ENCODE data around the gene SOCS7. TPM values are rescaled to one million over a fixed set of nuclear protein-coding genes. Genes with fewer than 3 reads are reported as not detected.

Gene SOCS7
- total RNA-seq, 2 donors from 2014 or later, result 11.4 to 15.3 TPM

DNA sequence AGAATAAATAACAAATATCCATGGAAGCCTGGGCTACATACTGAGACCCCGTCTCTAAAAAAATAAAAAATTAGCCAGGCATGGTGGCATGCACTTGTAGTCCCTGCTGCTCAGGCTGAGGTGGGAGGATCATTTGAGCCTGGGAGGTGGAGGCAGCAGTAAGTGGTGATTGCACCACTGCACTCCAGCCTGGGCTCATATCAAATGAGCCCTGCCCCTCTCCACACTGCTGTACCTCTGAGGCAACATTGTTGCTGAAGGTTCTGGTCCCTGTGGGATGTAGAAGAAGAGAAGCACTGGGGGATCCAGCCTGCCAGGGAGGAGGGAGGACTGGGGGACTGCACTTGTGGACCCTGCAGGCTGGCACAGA, 65.2 kb downstream of the SOCS7 start:
- peaks cover 29% of the 10 kb centered on the region for H3K27me3 ChIP-seq
- no peak overlapping the region for H3K4me3 ChIP-seq
- peaks cover 9% of the 10 kb centered on the region for H3K4me1 ChIP-seq
- no peak overlapping the region for H3K9ac ChIP-seq (ENCODE audit: low read depth in 2 of 2, low read length in 2 of 2)
- no peaks in the 10 kb centered on the region for H3K9me3 ChIP-seq
- TF ChIP-seq, protein P1, sequence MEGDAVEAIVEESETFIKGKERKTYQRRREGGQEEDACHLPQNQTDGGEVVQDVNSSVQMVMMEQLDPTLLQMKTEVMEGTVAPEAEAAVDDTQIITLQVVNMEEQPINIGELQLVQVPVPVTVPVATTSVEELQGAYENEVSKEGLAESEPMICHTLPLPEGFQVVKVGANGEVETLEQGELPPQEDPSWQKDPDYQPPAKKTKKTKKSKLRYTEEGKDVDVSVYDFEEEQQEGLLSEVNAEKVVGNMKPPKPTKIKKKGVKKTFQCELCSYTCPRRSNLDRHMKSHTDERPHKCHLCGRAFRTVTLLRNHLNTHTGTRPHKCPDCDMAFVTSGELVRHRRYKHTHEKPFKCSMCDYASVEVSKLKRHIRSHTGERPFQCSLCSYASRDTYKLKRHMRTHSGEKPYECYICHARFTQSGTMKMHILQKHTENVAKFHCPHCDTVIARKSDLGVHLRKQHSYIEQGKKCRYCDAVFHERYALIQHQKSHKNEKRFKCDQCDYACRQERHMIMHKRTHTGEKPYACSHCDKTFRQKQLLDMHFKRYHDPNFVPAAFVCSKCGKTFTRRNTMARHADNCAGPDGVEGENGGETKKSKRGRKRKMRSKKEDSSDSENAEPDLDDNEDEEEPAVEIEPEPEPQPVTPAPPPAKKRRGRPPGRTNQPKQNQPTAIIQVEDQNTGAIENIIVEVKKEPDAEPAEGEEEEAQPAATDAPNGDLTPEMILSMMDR (IDR thresholded peaks at IDR 0.05), result no peak
- no peak overlapping the region for H3K27ac ChIP-seq
- no peaks in the 10 kb centered on the region for H3K36me3 ChIP-seq
- DNase-seq, result no peak
- intact Hi-C loops (cut with DNase I), result no loop called here

DNA sequence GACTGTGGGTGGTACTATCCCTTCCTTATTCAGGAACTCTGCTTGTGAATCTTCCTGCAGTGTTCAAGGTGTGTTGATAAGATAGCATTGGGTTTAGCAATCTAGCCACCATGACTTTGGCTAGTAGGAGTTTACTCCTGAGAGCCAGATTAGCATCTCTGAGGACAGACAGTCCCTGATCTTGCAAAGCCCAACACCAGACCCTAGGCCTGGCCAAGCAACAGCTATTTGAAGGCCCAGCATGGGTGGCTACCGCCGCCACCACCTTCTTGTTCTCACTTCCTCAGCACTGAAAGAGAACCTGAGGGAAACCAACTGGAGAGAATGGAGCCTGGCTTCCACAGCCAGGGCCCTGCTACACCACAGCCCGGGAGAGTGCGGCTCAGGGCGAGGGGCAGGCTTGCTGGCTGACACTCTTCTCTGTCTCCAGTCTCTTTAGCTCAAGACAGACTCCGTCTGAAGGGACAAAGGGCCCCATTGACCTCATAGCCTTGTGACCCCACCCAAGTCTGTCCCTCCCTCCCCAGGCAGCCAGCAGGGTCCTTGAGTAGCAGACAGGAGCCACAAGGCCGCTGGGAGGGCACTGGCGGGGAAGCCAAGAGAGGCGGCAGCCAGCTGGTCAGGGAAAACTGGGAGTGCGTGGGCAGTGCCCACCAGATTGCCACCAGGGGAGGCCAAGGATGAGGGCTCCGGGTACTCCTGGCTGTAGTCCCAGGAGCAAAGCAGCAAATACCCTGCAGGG, 65.7 kb downstream of the SOCS7 start:
- H3K4me3 ChIP-seq, result no peak overlapping the region

DNA sequence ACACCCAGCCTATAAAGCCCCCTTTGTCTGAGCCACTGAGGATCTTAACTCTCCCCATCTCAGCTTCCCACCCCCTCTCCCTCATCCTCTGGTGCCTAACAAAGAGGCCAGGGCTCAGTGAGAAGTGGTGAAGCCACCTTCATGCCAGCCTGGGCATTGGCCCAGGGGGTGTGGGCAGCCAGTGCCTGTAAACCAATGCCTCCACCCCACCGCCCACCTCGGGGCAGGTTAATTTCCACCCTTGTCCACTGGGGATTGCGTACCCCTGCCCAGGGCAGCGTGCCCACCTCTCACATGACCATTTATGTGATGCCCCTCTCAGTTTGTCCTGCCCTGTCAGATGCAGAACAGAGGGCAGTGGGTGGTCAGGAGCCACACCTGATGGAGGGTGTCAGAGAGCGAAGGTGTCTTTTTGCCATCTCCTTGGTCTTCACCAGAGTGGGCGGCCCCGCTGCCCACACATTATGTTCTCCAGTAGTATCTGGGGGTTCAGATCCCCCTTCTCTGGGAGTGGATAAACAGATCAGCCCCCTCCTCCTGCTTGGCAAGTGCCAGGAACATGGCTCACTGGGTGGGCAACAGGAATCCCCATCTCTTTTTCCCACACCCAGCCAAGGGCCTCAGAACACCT, 66.5 kb downstream of the SOCS7 start:
- no peaks in the 10 kb centered on the region for H3K9me3 ChIP-seq
- intact Hi-C loops (cut with DNase I), result no loop called here
- no peaks in the 10 kb centered on the region for H3K36me3 ChIP-seq
- peak overlapping the region in 1 of 2 donors; percentile 14 for H3K9ac ChIP-seq (ENCODE audit: low read depth in 2 of 2, low read length in 2 of 2)
- DNase-seq, result no peak
- H3K4me3 ChIP-seq, result no peak overlapping the region
- TF ChIP-seq, protein P1 (IDR thresholded peaks at IDR 0.05), result no peak
- no peak overlapping the region for H3K27ac ChIP-seq
- H3K4me1 ChIP-seq, result peaks cover 9% of the 10 kb centered on the region
- H3K27me3 ChIP-seq, result peaks cover 29% of the 10 kb centered on the region

More for the DNA sequence above, 65.7 kb downstream of the SOCS7 start:
- Histone ChIP-seq H3K9me3 (no peaks in the 10 kb centered on the region), H3K27ac (no peak overlapping the region), H3K27me3 (peaks cover 29% of the 10 kb centered on the region), H3K36me3 (no peaks in the 10 kb centered on the region), H3K9ac (ENCODE audit: low read depth in 2 of 2, low read length in 2 of 2) (no peak overlapping the region), H3K4me1 (peaks cover 9% of the 10 kb centered on the region)
- intact Hi-C loops (cut with DNase I), result no loop called here
- TF ChIP-seq, protein P1 (IDR thresholded peaks at IDR 0.05), result no peak
- DNase-seq, result no peak

DNA sequence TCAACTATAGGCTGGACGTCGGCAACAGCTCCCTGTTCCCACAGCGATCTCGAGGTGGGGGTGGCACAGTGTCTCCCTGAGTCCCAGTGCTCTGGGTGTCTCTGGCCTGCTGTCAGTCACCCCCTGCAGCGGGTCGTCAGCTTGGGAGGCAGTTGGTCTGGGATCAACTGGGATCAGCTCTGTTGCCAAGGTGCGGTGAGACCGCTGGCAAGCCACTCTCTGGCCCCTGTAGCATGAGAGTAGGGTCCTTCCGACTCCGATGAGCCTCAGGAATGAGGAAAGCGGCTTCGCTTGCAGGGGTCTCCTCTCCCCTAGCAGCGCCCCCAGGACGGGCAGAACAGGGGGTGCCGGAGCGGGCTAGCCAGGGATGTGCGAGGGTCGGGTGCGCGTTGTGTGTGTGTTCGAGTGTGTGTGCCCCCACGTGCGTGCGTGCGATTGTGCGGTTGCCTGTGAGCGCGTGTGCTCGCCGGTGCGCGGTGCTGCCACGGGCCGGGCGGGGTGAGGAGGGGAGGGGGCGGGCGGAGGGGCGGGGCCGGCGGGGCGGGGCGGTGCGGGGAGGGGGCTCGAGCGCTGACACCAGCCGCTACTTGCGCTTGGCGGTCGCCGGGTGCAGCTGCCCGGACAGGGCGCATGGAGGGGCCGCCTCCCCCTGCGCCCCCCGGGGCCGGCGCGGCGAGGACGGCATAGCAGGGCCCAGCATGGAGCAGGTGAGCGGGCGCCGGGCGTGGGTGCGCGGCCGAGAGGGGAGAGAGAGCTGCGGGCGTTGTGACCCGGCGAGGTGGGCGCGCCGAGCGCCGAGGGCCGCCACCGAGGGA, 67.3 kb downstream of the SOCS7 start:
- H3K27me3 ChIP-seq, result peaks cover 29% of the 10 kb centered on the region
- H3K27ac ChIP-seq, result no peak overlapping the region
- H3K36me3 ChIP-seq, result no peaks in the 10 kb centered on the region
- peak overlapping the region in 1 of 2 donors; percentile 14 for H3K9ac ChIP-seq (ENCODE audit: low read depth in 2 of 2, low read length in 2 of 2)
- DNase-seq, result no peak
- peaks cover 9% of the 10 kb centered on the region for H3K4me1 ChIP-seq
- intact Hi-C loops (cut with DNase I), result no loop called here
- no peak overlapping the region for H3K4me3 ChIP-seq
- no peaks in the 10 kb centered on the region for H3K9me3 ChIP-seq
- TF ChIP-seq, protein P1 (IDR thresholded peaks at IDR 0.05), result no peak

DNA sequence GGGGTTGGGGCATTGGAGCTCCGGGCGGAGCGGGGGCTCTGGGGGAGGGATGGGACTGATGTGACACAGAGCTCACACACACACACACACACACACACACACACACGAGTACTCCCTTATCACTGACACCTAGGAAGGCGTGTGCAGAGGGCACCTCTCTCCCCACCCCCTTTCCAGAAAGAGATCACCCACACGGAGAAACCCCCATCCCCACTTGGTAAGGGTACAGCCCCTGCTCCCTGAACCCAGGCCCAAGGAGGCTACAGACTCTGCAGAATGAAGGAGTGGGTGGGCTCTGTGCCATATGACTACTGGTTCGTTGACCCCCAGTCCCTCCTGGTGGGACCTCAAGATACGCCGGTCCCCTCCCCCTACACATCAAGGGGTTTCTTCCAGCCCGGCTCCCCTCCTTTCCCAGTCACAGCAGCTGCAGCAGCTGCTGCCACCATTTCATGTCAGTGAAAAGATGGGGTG, 67.9 kb downstream of the SOCS7 start:
- Histone ChIP-seq H3K9ac (ENCODE audit: low read depth in 2 of 2, low read length in 2 of 2) (no peak overlapping the region), H3K36me3 (no peaks in the 10 kb centered on the region), H3K4me1 (peaks cover 9% of the 10 kb centered on the region), H3K9me3 (no peaks in the 10 kb centered on the region), H3K27me3 (peaks cover 29% of the 10 kb centered on the region), H3K27ac (no peak overlapping the region), H3K4me3 (no peak overlapping the region)
- TF ChIP-seq, protein P1 (IDR thresholded peaks at IDR 0.05), result no peak
- intact Hi-C loops (cut with DNase I), result no loop called here
- DNase-seq, result no peak

Measured in colonic mucosa (tissue), 4 donors.